GM21723 (cell line): ENCODE measurements around the gene FAM53B.
A peak's percentile ranks its signal among the peaks of the same experiment; 100 is the strongest.
"Not testable (repeated sequence)": the region's sequence is repeated elsewhere in the genome, so short reads cannot be mapped to it uniquely, and the experiment has no call there.

Experiments
- ATAC-seq: cut with Tn5 transposase; IDR thresholded peaks from one replicate; pipeline ENCODE4 v1.9.1; 2021; ENCODE audit warnings: mild to moderate bottlenecking, moderate library complexity; ENCODE audit not compliant: unreplicated experiment

FAM53B gene

DNA sequence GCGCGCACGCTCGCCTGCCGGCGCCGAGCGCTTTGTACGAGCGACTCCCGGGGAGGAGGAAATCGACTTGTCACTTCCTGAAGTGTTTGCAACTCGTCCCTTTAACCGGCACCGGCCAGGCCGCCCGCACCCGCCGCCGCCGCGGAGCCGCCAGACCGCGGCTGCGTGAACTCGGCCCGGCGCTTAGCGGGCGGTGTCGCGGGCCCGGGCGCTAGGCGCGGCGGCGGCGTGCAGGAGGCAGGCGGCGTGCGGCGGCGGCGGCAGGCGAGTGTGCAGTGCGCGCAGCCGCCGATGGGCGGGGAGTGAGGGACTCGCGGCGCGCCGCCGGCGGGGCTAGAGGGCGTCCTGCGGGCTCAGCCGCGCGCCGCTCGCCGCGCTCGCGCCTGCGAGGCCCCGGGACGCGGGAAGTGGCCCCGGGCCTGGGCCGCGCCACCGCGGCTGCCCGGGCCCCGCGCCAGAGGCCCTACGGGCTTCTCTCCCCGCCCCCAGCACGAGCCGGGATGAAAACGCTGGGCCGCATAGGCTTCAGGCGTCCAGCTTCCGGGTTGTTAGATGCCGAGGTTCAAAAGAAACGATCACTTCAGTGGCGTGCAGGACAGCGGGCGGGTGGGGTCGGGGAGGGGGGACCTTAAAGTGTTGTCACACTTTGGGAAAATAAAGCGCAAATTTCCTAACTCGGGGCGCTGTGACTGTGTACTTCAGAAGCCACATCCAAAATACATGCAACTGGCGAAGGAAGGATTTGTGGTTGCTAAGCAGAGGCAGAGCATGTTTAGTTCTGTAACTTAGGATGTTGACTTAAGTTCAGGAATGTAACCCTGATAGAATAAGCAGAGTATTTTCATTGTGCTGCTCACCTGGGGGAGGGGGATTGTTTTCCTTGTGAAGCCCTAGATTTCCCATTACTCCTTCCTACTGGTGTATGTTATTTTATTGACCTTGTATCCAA lies at the start of gene FAM53B:
Gene FAM53B, minus strand, starts transcription at position 277 of the 949 bp plus-strand sequence. CDS start 37,665 bp downstream, outside the sequence.
- ATAC-seq, result peak; percentile 65

DNA sequence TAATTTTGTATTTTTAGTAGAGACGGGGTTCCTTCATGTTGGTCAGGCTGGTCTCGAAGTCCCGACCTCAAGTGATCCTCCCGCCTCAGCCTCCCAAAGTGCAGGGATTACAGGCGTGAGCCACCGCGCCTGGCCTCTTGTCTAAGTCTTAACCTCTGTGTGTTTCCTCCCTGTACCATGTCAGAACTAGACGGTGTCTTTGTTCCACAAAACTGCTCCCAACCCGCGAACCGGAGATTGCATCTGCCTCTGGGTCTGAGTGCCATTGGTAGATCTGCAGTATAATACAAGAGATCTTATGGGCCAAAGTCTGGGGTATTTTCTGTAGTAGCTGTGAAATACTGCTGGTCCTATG lies 48.8 kb upstream of the FAM53B start:
- no peak for ATAC-seq

DNA sequence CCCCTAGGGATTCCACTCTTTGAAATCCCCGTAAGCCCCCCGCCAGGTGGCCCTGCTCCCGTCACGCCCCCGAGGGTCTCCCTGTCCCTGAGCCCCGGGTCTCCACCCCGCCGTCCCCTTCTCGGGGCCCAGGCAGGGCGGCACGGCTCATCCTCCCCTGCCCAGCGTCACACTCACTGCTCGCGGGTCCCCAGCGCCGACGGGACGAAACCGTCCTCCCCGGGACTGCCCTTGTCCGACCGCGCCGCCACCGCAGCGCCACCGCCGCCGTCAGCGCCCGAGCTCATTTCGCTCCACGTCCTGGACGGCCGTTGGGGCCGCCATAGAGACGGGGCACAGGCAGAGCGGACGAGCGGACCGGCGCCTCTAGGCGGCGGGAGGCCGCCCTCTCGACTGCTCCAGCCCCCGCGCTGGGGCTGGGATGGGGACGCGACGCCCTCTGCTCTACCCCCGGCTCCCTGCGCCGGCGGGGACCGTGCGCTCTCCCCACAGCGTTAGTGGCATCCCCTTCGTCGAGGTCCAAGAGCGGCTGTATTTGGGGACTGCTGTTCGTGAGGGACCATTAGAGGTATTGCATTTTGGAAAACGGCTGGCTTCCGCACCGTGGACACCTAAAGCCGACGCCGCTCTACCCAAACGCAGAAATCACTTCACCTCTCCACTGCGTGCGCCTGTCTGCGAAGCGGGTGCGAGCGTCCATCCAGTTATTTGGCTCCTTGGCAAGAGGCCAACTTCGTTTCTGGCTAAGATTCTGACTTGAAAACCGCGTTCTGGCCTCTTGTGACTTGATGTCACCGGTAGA lies 47.6 kb upstream of the FAM53B start, which contains the start of gene EEF1AKMT2:
Gene EEF1AKMT2, minus strand, starts transcription at position 341 of the 802 bp plus-strand sequence. Its CDS starts 54 bp downstream, at position 287.
- ATAC-seq, result peak; percentile 92

DNA sequence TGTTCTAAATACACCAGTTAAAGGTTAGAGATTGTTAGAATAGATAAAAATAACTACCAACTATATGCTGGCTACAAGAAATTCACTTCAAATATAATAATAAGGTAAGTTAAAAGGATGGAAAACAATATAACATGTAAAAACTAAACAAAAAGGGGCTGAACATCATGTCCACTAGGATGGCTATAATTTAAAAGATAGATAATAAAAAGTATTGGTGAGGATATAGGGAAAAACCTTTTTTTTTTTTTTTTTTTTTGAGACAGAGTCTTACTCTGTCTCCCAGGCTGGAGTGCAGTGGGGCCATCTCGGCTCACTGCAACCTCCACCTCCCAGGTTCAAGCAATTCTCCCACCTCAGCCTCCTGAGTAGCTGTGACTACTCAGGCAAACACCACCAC lies 38.7 kb upstream of the FAM53B start:
- not testable (repeated sequence) for ATAC-seq

- ATAC-seq, result no peak
Measured at GRCh38 chr10:124768791-124769190, 24.6 kb upstream of the FAM53B start.

GRCh38 chr10:124765256-124765655 lies 21.1 kb upstream of the FAM53B start:
- no peak for ATAC-seq

- no peak for ATAC-seq
Measured at GRCh38 chr10:124763267-124763666, 19.1 kb upstream of the FAM53B start.

- no peak for ATAC-seq
Measured at GRCh38 chr10:124762281-124762680, 18.1 kb upstream of the FAM53B start.

DNA sequence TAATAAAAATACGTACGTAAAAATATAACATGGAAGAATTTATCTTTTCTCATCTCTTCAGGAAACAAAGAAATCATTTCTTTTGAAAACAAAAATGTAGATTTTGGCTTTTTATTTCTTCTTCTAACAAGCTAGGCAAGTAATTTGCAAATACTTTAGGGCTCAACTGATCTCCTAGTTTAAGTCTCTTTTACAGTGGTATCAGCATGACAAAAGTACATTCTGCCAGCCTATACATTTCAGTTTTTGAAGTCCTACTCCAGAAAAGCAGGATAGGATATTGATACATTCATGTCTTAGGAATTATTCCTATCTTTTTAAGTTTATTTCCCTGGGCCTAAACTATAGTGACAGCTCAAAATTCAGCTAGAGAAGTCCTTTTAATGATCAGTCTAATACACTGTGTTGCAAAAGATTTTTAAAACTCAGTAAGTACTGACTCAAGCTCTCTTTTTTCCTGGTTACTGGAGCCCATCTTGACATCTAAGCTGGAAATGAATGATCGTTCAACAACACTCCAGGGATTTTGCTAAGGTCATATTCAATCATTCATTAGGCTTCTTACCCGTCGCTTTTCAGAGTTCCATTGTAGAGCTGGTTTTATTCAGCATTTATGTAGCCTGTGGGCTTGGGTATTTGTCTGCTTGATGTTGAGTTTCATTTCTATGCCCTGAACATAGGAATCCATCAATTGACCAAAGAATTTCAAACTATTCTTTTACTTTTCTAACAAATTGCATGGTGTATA lies 12.2 kb upstream of the FAM53B start:
- ATAC-seq, result no peak

DNA sequence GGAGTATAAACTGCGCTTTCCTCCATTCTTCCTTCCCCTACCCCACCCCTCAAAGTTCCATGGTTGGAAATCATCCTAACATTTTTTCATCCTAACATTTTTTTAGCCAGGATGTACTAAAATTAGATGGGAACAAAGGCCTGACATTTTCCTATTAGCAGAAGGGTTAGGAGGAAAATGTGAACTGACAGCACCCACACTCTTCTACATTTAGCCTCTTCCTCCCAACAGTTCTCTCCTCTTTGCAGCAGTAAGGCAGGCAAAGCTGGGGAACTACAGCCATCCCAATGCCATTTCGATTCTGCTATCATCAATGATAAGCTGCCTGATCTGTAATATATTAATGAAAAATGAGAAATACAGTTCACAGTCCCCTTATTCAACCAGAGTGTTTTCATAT lies 11.4 kb upstream of the FAM53B start:
- ATAC-seq, result no peak

- no peak for ATAC-seq
Measured at GRCh38 chr10:124754227-124754626, 10.0 kb upstream of the FAM53B start.

GRCh38 chr10:124748953-124749645 lies 4.9 kb upstream of the FAM53B start:
- ATAC-seq, result peak; percentile 51

GRCh38 chr10:124748166-124748565 lies 4.0 kb upstream of the FAM53B start:
- no peak for ATAC-seq

DNA sequence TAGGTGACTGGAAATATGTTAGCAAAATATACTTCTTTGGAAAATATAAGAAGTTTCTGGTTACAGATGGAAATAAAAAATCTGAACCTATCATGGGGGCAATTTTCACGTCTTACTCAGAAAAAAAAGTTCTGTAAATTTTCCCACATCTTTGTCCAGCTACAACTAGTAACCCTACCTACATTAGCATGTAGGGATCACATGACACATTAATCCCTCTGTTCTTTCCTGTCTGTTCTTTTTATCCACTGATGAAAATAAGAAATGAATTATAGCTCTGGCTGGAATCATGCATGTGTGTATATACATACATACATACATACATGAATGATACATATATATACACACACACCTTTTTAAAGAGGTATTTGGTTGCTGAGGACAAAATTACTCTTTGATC lies 3.6 kb upstream of the FAM53B start:
- no peak for ATAC-seq

GRCh38 chr10:124746992-124747391 lies 2.8 kb upstream of the FAM53B start:
- no peak for ATAC-seq

DNA sequence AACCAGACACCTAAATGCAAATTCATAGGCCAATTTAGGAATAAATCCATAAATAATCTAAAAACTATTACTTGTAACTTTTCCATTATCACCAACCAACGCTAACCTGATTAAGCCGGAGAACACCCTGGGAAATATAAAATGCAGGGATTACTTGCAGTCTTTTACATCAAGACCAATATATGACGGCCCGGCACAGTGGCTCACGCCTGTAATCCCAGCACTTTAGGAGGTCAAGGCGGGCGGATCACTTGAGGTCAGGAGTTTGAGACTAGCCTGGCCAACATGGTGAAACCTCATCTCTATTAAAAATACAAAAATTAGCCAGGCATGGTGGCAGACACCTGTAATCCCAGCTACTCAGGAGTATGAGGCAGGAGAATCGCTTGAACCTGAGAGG lies 2.3 kb upstream of the FAM53B start:
- not testable (repeated sequence) for ATAC-seq

DNA sequence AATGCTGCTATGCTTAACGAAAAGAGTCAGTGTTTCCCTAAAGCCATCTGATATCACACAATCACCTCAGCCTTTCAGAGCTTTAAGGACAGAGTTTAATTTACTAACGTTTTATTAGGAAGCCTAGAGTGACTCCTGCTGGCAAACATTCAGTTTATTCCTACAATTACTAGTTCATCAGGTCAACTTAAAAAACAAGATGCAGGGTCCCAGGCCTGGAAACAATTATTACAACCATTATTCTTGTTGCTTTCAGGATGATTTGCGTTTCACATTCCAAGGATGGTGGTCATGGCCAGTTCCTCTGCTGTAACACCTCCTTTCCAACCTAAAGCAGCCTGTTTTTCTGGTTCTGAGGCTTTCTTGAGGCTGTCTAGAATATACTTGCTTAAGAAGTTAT lies 1.5 kb upstream of the FAM53B start:
- ATAC-seq, result no peak

DNA sequence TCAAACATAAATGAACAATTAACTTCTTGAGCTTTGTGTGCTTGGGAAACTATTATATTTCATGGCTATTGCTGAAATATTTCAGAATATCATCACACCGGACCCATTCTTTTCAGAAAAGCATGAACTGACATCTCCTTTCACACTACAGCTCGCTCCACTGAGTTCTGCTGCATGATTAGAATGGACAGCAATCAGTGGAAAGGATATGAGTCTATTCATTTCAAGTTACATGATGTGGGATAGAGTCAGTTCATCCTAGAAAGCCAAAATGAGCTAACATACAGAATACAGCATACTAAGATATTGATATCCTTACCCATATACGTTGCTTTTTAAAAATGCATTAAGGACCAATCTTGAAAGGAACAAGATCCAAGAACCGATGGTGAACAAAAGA lies 1.1 kb upstream of the FAM53B start:
- no peak for ATAC-seq

DNA sequence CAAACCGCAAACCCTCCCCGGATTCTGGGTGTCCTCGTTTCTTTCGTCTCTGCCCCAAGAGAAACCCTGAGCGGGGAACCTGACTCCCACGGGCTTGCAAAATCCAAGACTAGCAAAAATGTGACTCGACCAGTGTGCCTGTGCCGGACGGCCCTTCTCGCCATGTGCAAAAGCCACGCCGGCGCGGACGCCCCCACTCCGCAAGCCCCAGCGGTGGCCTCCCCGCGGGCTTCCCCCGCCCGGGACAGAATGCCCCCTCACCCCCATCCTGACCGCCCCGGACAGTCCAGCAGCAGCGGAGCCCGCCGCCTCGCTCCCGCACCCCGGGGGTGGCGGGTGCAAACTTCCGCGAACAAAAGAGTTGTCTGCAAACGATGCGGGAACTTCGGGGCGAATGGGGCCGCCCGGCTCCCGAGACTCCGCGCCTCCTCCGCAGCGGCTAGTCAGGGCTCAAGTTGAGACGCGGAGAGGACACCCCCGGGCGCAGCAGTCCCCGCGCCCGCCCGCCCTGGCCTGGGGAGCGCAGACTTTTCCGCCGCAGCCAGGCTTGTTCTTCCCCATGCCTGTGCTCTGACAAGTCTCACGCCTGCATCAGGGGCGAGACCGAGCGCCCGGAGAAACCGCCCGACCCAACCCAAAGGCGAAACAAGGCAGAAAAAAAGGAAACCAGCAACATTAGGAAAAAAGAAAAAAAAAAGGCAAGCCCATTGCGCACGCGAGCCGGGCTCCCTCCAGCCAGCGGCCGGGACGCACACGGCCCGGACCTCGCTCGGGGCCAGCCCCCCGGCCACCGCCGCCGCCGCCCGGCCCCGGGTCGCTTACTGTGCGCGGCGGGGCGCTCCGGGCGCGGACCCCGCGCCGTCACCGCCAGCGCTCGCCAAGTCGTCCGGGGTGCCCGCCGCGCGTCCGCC lies 732 bp downstream of the FAM53B start:
- peak; percentile 26 for ATAC-seq
